Activated CD4-positive, CD25-positive, alpha-beta regulatory T cell treated with anti-CD3 and anti-CD28 coated beads, Interleukin-2, amount 50 U/mL, for 16 hours (primary cell): ENCODE results near the gene TRIM31.

ENCODE experiments used
- DNase-seq: peaks from one replicate; pipeline ENCODE4 v3.0.0-alpha.2; 2020; ENCODE audit warnings: low read depth, low spot score

The TRIM31 gene

GRCh38 chr6:30053682-30054081 is 59.2 kb downstream of the TRIM31 start:
- no peak for DNase-seq
